ENCODE data around the gene MXRA5.
A peak's percentile ranks its signal among the peaks of the same experiment; 100 is the strongest.
"Not testable (repeated sequence)": the region's sequence is repeated elsewhere in the genome, so short reads cannot be mapped to it uniquely, and the experiment has no call there.

Gene MXRA5

GRCh38 chrX:3340016-3340415 lies 6.4 kb downstream of the MXRA5 start:
- no peak for DNase-seq

GRCh38 chrX:3326681-3327080 lies 19.8 kb downstream of the MXRA5 start:
- no peak for DNase-seq

GRCh38 chrX:3320471-3321046 lies 25.9 kb downstream of the MXRA5 start:
- DNase-seq: no peak

- DNase-seq: no peak
Observed at GRCh38 chrX:3317191-3317718, 29.2 kb downstream of the MXRA5 start.

GRCh38 chrX:3312109-3312508 lies 34.3 kb downstream of the MXRA5 start:
- DNase-seq: no peak

GRCh38 chrX:3307881-3308280 lies 38.6 kb downstream of the MXRA5 start:
- no peak for DNase-seq

- no peak for DNase-seq
Observed at GRCh38 chrX:3299636-3300035, 46.8 kb downstream of the MXRA5 start.

- peak; percentile 21 for DNase-seq
Observed at GRCh38 chrX:3295731-3296130, 50.7 kb downstream of the MXRA5 start.

- DNase-seq: no peak
Observed at GRCh38 chrX:3293251-3293650, 53.2 kb downstream of the MXRA5 start.

- no peak for DNase-seq
Observed at GRCh38 chrX:3290561-3290960, 55.9 kb downstream of the MXRA5 start.

GRCh38 chrX:3286196-3286945 lies 60.1 kb downstream of the MXRA5 start:
- no peak for DNase-seq

- no peak for DNase-seq
Observed at GRCh38 chrX:3280706-3281105, 65.7 kb downstream of the MXRA5 start.

- DNase-seq: not testable (repeated sequence)
Observed at GRCh38 chrX:3273668-3274067, 72.8 kb downstream of the MXRA5 start.

GRCh38 chrX:3271834-3272186 lies 74.6 kb downstream of the MXRA5 start:
- DNase-seq: no peak

- no peak for DNase-seq
Observed at GRCh38 chrX:3271183-3271833, 75.1 kb downstream of the MXRA5 start.

- DNase-seq: no peak
Observed at GRCh38 chrX:3268829-3269228, 77.6 kb downstream of the MXRA5 start.

GRCh38 chrX:3263681-3264126 lies 82.7 kb downstream of the MXRA5 start:
- peak; percentile 1 for DNase-seq

GRCh38 chrX:3262901-3263300 lies 83.6 kb downstream of the MXRA5 start:
- DNase-seq: peak; percentile 19
